ENCODE data around the gene CFAP43. TPM values are rescaled to one million over a fixed set of nuclear protein-coding genes. Genes with fewer than 3 reads are reported as not detected.

Gene CFAP43
- total and polyA plus RNA-seq, 2 donors (not counting 1 experiment from before 2014, with no cell fraction given): under 0.01 to 0.10 TPM

GRCh38 chr10:104247513-104248146, 15.5 kb upstream of the CFAP43 start:
- no peak overlapping the region for H3K4me2 ChIP-seq (ENCODE audit: extremely low read depth, insufficient read depth, low read length)
- H3K9me3 ChIP-seq (ENCODE audit: control insufficient read depth, insufficient read depth, low read depth, low read length): no peaks in the 10 kb centered on the region
- no peak overlapping the region for H3K27ac ChIP-seq (ENCODE audit: insufficient read depth, low read length)
- no peaks in the 10 kb centered on the region for H4K20me1 ChIP-seq (ENCODE audit: control insufficient read depth, extremely low read depth, insufficient read depth, low read length)
- no peak overlapping the region for H2AFZ ChIP-seq (ENCODE audit: low read length)
- H3K4me1 ChIP-seq (ENCODE audit: control insufficient read depth, extremely low read depth, insufficient read depth, low read length): no peaks in the 10 kb centered on the region
- H3K4me3 ChIP-seq (replicated peaks in 1 of 4; ENCODE audit: control extremely low read depth in 1 of 4, insufficient read depth in 1 of 4, low read depth in 3 of 4, low read length in 4 of 4): no peak overlapping the region
- H3K79me2 ChIP-seq (ENCODE audit: control insufficient read depth, insufficient read depth, low read length): no peaks in the 10 kb centered on the region
- no peak overlapping the region for H3K9ac ChIP-seq (ENCODE audit: insufficient read depth, low read length)
- H3K27me3 ChIP-seq (ENCODE audit: control insufficient read depth, insufficient read depth, low read length): no peaks in the 10 kb centered on the region
- peak in 1 of 2 donors; percentile 4 for DNase-seq (ENCODE audit: low read depth in 2 of 2)
- TF ChIP-seq EZH2 (IDR thresholded peaks at IDR 0.05; ENCODE audit: low read length, missing control alignments): no peak
- no peak for TF ChIP-seq CTCF (conservative IDR thresholded peaks at IDR 0.05 in 1 of 2, IDR thresholded peaks at IDR 0.05 in 1 of 2; ENCODE audit: low read depth in 1 of 2, low read length in 2 of 2)
- no peaks in the 10 kb centered on the region for H3K36me3 ChIP-seq (ENCODE audit: control insufficient read depth, insufficient read depth, low read length)

DNA sequence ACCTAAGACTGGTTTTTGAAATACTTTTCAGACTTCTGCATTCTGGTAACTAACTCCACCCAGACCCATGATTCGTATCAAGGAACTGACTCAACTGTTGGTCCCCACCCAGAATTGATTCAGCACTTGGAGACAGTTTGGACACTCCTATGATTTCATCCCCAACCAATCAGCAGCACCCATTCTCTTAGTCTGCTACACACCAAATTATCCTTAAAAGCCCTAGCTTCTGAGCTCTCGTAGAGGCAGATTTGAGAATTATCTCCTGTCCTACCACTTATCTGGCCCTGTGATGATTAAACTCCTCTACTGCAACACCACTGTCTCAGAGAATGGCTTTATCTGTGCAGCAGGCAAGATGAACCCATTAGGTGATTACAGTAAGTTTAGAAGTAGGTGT, 14.8 kb upstream of the CFAP43 start:
- H3K4me2 ChIP-seq (ENCODE audit: extremely low read depth, insufficient read depth, low read length): no peak overlapping the region
- H4K20me1 ChIP-seq (ENCODE audit: control insufficient read depth, extremely low read depth, insufficient read depth, low read length): no peaks in the 10 kb centered on the region
- H3K9ac ChIP-seq (ENCODE audit: insufficient read depth, low read length): no peak overlapping the region
- H3K4me1 ChIP-seq (ENCODE audit: control insufficient read depth, extremely low read depth, insufficient read depth, low read length): no peaks in the 10 kb centered on the region
- no peaks in the 10 kb centered on the region for H3K9me3 ChIP-seq (ENCODE audit: control insufficient read depth, insufficient read depth, low read depth, low read length)
- no peak overlapping the region for H2AFZ ChIP-seq (ENCODE audit: low read length)
- no peak overlapping the region for H3K27ac ChIP-seq (ENCODE audit: insufficient read depth, low read length)
- H3K27me3 ChIP-seq (ENCODE audit: control insufficient read depth, insufficient read depth, low read length): no peaks in the 10 kb centered on the region
- H3K36me3 ChIP-seq (ENCODE audit: control insufficient read depth, insufficient read depth, low read length): no peaks in the 10 kb centered on the region
- no peaks in the 10 kb centered on the region for H3K79me2 ChIP-seq (ENCODE audit: control insufficient read depth, insufficient read depth, low read length)
- H3K4me3 ChIP-seq (replicated peaks in 1 of 4; ENCODE audit: control extremely low read depth in 1 of 4, insufficient read depth in 1 of 4, low read depth in 3 of 4, low read length in 4 of 4): no peak overlapping the region
- peak; percentile 74 to 80 for DNase-seq (ENCODE audit: low read depth in 2 of 2)
- no peak for TF ChIP-seq EZH2 (IDR thresholded peaks at IDR 0.05; ENCODE audit: low read length, missing control alignments)
- no peak for TF ChIP-seq CTCF (conservative IDR thresholded peaks at IDR 0.05 in 1 of 2, IDR thresholded peaks at IDR 0.05 in 1 of 2; ENCODE audit: low read depth in 1 of 2, low read length in 2 of 2)

GRCh38 chr10:104245066-104245632, 13.0 kb upstream of the CFAP43 start:
- TF ChIP-seq CTCF (conservative IDR thresholded peaks at IDR 0.05 in 1 of 2, IDR thresholded peaks at IDR 0.05 in 1 of 2; ENCODE audit: low read depth in 1 of 2, low read length in 2 of 2) (no peak), EZH2 (IDR thresholded peaks at IDR 0.05; ENCODE audit: low read length, missing control alignments) (no peak)
- no peak overlapping the region for H3K4me2 ChIP-seq (ENCODE audit: extremely low read depth, insufficient read depth, low read length)
- no peaks in the 10 kb centered on the region for H3K79me2 ChIP-seq (ENCODE audit: control insufficient read depth, insufficient read depth, low read length)
- H3K4me3 ChIP-seq (replicated peaks in 1 of 4; ENCODE audit: control extremely low read depth in 1 of 4, insufficient read depth in 1 of 4, low read depth in 3 of 4, low read length in 4 of 4): no peak overlapping the region
- DNase-seq (ENCODE audit: low read depth in 2 of 2): no peak
- no peaks in the 10 kb centered on the region for H3K36me3 ChIP-seq (ENCODE audit: control insufficient read depth, insufficient read depth, low read length)
- H3K27me3 ChIP-seq (ENCODE audit: control insufficient read depth, insufficient read depth, low read length): peaks cover 2% of the 10 kb centered on the region
- H3K9ac ChIP-seq (ENCODE audit: insufficient read depth, low read length): no peak overlapping the region
- no peak overlapping the region for H2AFZ ChIP-seq (ENCODE audit: low read length)
- H4K20me1 ChIP-seq (ENCODE audit: control insufficient read depth, extremely low read depth, insufficient read depth, low read length): no peaks in the 10 kb centered on the region
- no peak overlapping the region for H3K27ac ChIP-seq (ENCODE audit: insufficient read depth, low read length)
- H3K4me1 ChIP-seq (ENCODE audit: control insufficient read depth, extremely low read depth, insufficient read depth, low read length): no peaks in the 10 kb centered on the region
- H3K9me3 ChIP-seq (ENCODE audit: control insufficient read depth, insufficient read depth, low read depth, low read length): no peaks in the 10 kb centered on the region

All from fibroblast of lung (primary cell).